Mesenchymal stem cell (in vitro differentiated cells and primary cell): ENCODE results near the gene PYGO2.
"Not testable (repeated sequence)": the region's sequence is repeated elsewhere in the genome, so short reads cannot be mapped to it uniquely, and the experiment has no call there.

ENCODE experiments used
- DNase-seq: peaks from one replicate; pipeline ENCODE4 v3.0.0-alpha.2; 2013
- H2AFZ ChIP-seq: one replicate; pipeline ENCODE4 v1.6.1; 2013; ENCODE audit warnings: low read depth, mild to moderate bottlenecking, control low read depth, inconsistent platforms, low read length, moderate library complexity
- H2AK5ac ChIP-seq: 2 replicates; pipeline ENCODE4 v1.6.1; 2013; ENCODE audit warnings: low read length, moderate library complexity, mild to moderate bottlenecking, inconsistent platforms; ENCODE audit not compliant: severe bottlenecking
- H2BK120ac ChIP-seq: one replicate; pipeline ENCODE4 v1.6.1; 2013; ENCODE audit warnings: low read depth, mild to moderate bottlenecking, inconsistent platforms, low read length, moderate library complexity
- H2BK12ac ChIP-seq, 2 experiments: one replicate each; pipeline ENCODE4 v1.6.1; 2013; ENCODE audit warnings: inconsistent platforms in 2 of 2, low read length in 2 of 2, mild to moderate bottlenecking in 2 of 2, moderate library complexity in 2 of 2, control low read depth in 1 of 2
- H2BK15ac ChIP-seq: one replicate; pipeline ENCODE4 v1.6.1; 2013; ENCODE audit warnings: mild to moderate bottlenecking, low read depth, inconsistent platforms; ENCODE audit not compliant: poor library complexity, severe bottlenecking
- H2BK5ac ChIP-seq: 2 replicates; pipeline ENCODE4 v1.6.1; 2013; ENCODE audit warnings: low read depth, mild to moderate bottlenecking, low read length, control low read depth, inconsistent platforms; ENCODE audit not compliant: poor library complexity, severe bottlenecking
- H3K14ac ChIP-seq, 2 experiments: one replicate each; pipeline ENCODE4 v1.6.1; 2013; ENCODE audit warnings: inconsistent platforms in 2 of 2, low read length in 2 of 2, control low read depth in 1 of 2, mild to moderate bottlenecking in 1 of 2, moderate library complexity in 1 of 2
- H3K18ac ChIP-seq, 2 experiments: one replicate each; pipeline ENCODE4 v1.6.1; 2013; ENCODE audit warnings: inconsistent platforms in 2 of 2, low read length in 2 of 2, control low read depth in 1 of 2, low read depth in 1 of 2, mild to moderate bottlenecking in 1 of 2
- H3K23ac ChIP-seq, 2 experiments: one replicate each; pipeline ENCODE4 v1.6.1; 2013; ENCODE audit warnings: inconsistent platforms in 2 of 2, low read length in 2 of 2, mild to moderate bottlenecking in 2 of 2, moderate library complexity in 2 of 2, control low read depth in 1 of 2
- H3K27ac ChIP-seq: 2 replicates; pipeline ENCODE4 v1.5.1; 2013; ENCODE audit warnings: mild to moderate bottlenecking, moderate library complexity, low read length, control low read depth, inconsistent platforms; ENCODE audit not compliant: poor library complexity, severe bottlenecking
- H3K27me3 ChIP-seq, 2 experiments: 2 replicates each; pipeline versions ENCODE4 v1.6.1 to v1.7.0; 2013; ENCODE audit warnings: low read length in 2 of 2, mild to moderate bottlenecking in 2 of 2, moderate library complexity in 2 of 2, control low read depth in 1 of 2, inconsistent platforms in 1 of 2; ENCODE audit not compliant: control insufficient read depth in 1 of 2, insufficient read depth in 1 of 2
- H3K36me3 ChIP-seq, 2 experiments: 2 replicates each; pipeline versions ENCODE4 v1.6.1 to v1.7.0; 2013; ENCODE audit warnings: low read length in 2 of 2, control low read depth in 1 of 2, inconsistent platforms in 1 of 2, low read depth in 1 of 2, mild to moderate bottlenecking in 1 of 2; ENCODE audit not compliant: insufficient read depth in 2 of 2, control insufficient read depth in 1 of 2
- H3K4ac ChIP-seq, 2 experiments: one replicate each; pipeline ENCODE4 v1.6.1; 2013; ENCODE audit warnings: inconsistent platforms in 2 of 2, low read length in 2 of 2, mild to moderate bottlenecking in 2 of 2, moderate library complexity in 2 of 2, control low read depth in 1 of 2, low read depth in 1 of 2
- H3K4me1 ChIP-seq: 2 replicates; pipeline ENCODE4 v1.6.1; 2013; ENCODE audit warnings: low read depth, low read length, control low read depth; ENCODE audit not compliant: control insufficient read depth, insufficient read depth
- H3K4me2 ChIP-seq: 2 replicates; pipeline ENCODE4 v1.6.1; 2013; ENCODE audit warnings: low read length, mild to moderate bottlenecking, inconsistent platforms; ENCODE audit not compliant: poor library complexity, severe bottlenecking
- H3K4me3 ChIP-seq, 2 experiments: 2 replicates each; pipeline versions ENCODE4 v1.5.1 to v1.7.0; 2013; ENCODE audit warnings: low read length in 2 of 2, mild to moderate bottlenecking in 2 of 2, control low read depth in 1 of 2, low read depth in 1 of 2; ENCODE audit not compliant: insufficient read depth in 1 of 2
- H3K79me1 ChIP-seq: replicated peaks from 2 replicates; pipeline ENCODE4 v1.6.1; 2013; ENCODE audit warnings: mild to moderate bottlenecking, control low read depth, low read length, inconsistent platforms; ENCODE audit not compliant: poor library complexity, severe bottlenecking
- H3K9ac ChIP-seq: 2 replicates; pipeline ENCODE4 v1.7.0; 2013; ENCODE audit warnings: mild to moderate bottlenecking, low read length, moderate library complexity
- H3K9me3 ChIP-seq: 2 replicates; pipeline ENCODE4 v1.7.0; 2013; ENCODE audit warnings: mild to moderate bottlenecking, low read length; ENCODE audit not compliant: control insufficient read depth
- H4K8ac ChIP-seq: one replicate; pipeline ENCODE4 v1.6.1; 2013; ENCODE audit warnings: inconsistent platforms, mild to moderate bottlenecking, low read length, moderate library complexity
- H4K91ac ChIP-seq: one replicate; pipeline ENCODE4 v1.6.1; 2013; ENCODE audit warnings: mild to moderate bottlenecking, low read length, inconsistent platforms
- WGBS: methylation state at CpG from one replicate; pipeline ENCODE4 v1.1.7; 2013; ENCODE audit warnings: mixed read lengths; 5-methylcytosine and 5-hydroxymethylcytosine counted together

Gene PYGO2

GRCh38 chr1:154995301-154995983, 33.9 kb upstream of the PYGO2 start:
- not testable (repeated sequence) for H3K23ac ChIP-seq, H2AFZ ChIP-seq, H2BK12ac ChIP-seq, H3K14ac ChIP-seq, H3K4ac ChIP-seq, H3K4me2 ChIP-seq, H3K27me3 ChIP-seq, H3K79me1 ChIP-seq, H3K18ac ChIP-seq, H3K4me3 ChIP-seq, H4K91ac ChIP-seq, H2AK5ac ChIP-seq, H2BK5ac ChIP-seq, H2BK15ac ChIP-seq, H3K9me3 ChIP-seq, H2BK120ac ChIP-seq, H4K8ac ChIP-seq, H3K27ac ChIP-seq
- Histone ChIP-seq H3K36me3 (peaks cover 10 to 14% of the 10 kb centered on the region in 2 experiments), H3K9ac (peak overlapping the region; percentile 30), H3K4me1 (peaks cover 27% of the 10 kb centered on the region)
- peak; percentile 89 for DNase-seq
- 71% methylated on average over 5 of the region's 13 CpGs for WGBS

DNA sequence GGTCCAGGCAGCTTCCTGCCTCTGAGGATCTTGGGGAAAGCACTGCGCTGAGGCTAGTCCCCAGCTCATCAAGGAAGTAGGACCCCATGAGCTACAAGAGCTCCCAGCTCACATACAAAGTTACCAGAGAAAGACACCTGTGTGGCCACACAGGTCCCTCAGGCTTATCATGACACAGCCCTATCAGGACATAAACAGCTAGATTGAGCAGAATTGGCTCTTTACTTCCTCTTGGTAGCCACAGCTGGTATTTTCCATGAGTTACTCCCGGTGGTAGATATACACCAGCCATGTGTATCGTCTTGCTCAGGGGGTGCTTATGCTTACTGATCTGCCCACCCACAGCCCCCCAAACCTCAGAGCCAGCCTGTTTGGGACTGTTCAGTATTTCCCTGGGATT, 33.0 kb upstream of the PYGO2 start:
- Histone ChIP-seq H2BK5ac (no peak overlapping the region), H2AK5ac (peak overlapping the region; percentile 36), H3K9ac (no peak overlapping the region), H2BK120ac (no peak overlapping the region), H2AFZ (no peak overlapping the region), H3K79me1 (peaks cover 14% of the 10 kb centered on the region), H3K4me2 (no peak overlapping the region), H3K27me3 (no peaks in the 10 kb centered on the region), H3K4me1 (peaks cover 24% of the 10 kb centered on the region), H2BK15ac (no peak overlapping the region), H3K14ac (no peak overlapping the region), H3K9me3 (no peaks in the 10 kb centered on the region), H3K27ac (no peak overlapping the region), H3K4me3 (no peak overlapping the region), H3K18ac (no peak overlapping the region), H4K8ac (no peak overlapping the region), H4K91ac (no peak overlapping the region), H2BK12ac (no peak overlapping the region), H3K23ac (no peak overlapping the region), H3K4ac (peak overlapping the region in 1 of 2 experiments; percentile 62), H3K36me3 (peaks cover 18 to 23% of the 10 kb centered on the region in 2 experiments)
- 95% methylated on average over 3 of the region's 3 CpGs for WGBS
- DNase-seq, result no peak

DNA sequence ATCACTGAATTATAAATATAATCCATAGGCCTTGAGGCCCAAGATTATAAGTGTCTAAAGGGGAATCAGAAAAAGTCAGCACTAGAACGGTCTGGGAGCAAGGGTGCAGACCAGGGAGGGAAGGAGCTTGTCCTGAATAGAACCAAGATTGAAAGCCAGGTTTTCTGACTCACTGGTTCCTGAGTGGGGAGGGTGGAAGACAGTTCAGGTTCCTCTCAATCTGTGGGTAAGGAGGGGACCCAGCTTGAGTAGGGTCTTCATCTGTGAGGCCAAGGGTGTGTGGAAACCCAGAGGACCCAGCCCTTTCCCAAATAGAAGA, 32.6 kb upstream of the PYGO2 start:
- Histone ChIP-seq H3K4me1 (peaks cover 24% of the 10 kb centered on the region), H3K79me1 (peaks cover 18% of the 10 kb centered on the region), H3K4ac (no peak overlapping the region), H2BK15ac (no peak overlapping the region), H2AFZ (no peak overlapping the region), H3K4me2 (no peak overlapping the region), H3K27ac (no peak overlapping the region), H3K36me3 (peaks cover 22 to 26% of the 10 kb centered on the region in 2 experiments), H3K23ac (no peak overlapping the region), H3K14ac (no peak overlapping the region), H2AK5ac (no peak overlapping the region), H2BK12ac (no peak overlapping the region), H3K4me3 (no peak overlapping the region), H3K9me3 (no peaks in the 10 kb centered on the region), H3K9ac (no peak overlapping the region), H3K27me3 (no peaks in the 10 kb centered on the region), H4K91ac (no peak overlapping the region), H3K18ac (no peak overlapping the region), H2BK5ac (no peak overlapping the region), H4K8ac (no peak overlapping the region), H2BK120ac (no peak overlapping the region)
- no peak for DNase-seq
- 97% methylated on average over 1 of the region's 1 CpG for WGBS

DNA sequence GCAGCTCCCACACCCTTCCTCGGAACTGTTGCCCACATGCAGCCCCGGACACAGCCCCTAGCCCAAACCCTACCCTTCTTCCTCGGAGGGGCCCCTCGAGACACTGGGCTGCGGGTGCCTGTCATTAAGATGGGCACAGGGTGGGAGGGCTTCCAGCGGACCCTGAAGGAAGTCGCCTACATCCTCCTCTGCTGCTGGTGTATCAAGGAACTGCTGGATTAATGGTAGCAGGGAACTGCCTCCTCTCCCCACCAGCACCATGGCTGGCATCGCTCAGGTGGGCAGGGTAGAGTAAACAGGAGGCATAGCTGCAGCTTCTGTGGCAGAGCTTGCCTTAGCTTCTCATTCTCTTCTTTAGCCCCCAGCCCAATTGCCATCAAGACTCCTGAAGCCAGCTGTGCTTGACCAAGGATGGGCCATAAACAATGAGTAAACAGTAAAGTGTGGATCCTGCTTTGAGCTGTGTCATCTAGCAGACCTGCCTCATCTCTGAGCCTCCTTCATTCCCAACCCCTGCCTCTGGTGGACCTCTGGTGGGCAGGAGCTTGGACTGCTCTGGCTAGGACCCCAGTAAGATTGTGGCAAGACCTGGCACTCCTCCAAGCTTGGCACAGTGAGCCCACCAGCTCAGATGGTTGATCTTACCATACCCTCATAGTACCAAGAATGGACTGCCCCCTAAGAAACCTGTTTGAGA, 32.1 kb upstream of the PYGO2 start, which contains the start of gene LENEP:
LENEP (plus strand) TSS at position 15 of the 697 bp plus-strand sequence; CDS start at position 37, 22 bp downstream.
- peak within 1 kb of the TSS; percentile 45 for H2AK5ac ChIP-seq
- H2BK12ac ChIP-seq, result peak within 1 kb of the TSS; percentile 23 to 45
- peak within 1 kb of the TSS; percentile 55 for H2BK15ac ChIP-seq
- no peaks in the 10 kb centered on the region for H3K9me3 ChIP-seq
- no peak within 1 kb of the TSS for H3K27ac ChIP-seq
- peak within 1 kb of the TSS; percentile 4 to 93 for H3K4ac ChIP-seq
- no peaks in the 10 kb centered on the region for H3K27me3 ChIP-seq
- H3K36me3 ChIP-seq, result peaks cover 27 to 30% of the 10 kb centered on the region in 2 experiments
- no peak within 1 kb of the TSS for H3K14ac ChIP-seq
- no peak within 1 kb of the TSS for H3K9ac ChIP-seq
- H3K4me2 ChIP-seq, result no peak within 1 kb of the TSS
- WGBS, result 100% methylated on average over 1 of the region's 8 CpGs
- H2BK120ac ChIP-seq, result peak within 1 kb of the TSS; percentile 74
- H4K8ac ChIP-seq, result peak within 1 kb of the TSS; percentile 66
- H4K91ac ChIP-seq, result peak within 1 kb of the TSS; percentile 84
- peak within 1 kb of the TSS in 1 of 2 experiments; percentile 23 for H3K23ac ChIP-seq
- no peak within 1 kb of the TSS for H2AFZ ChIP-seq
- H3K79me1 ChIP-seq, result peaks cover 21% of the 10 kb centered on the region
- no peak within 1 kb of the TSS for H3K4me3 ChIP-seq
- peak within 1 kb of the TSS in 1 of 2 experiments; percentile 29 for H3K18ac ChIP-seq
- peaks cover 21% of the 10 kb centered on the region for H3K4me1 ChIP-seq
- no peak for DNase-seq
- H2BK5ac ChIP-seq, result no peak within 1 kb of the TSS
